CD4-positive, alpha-beta T cell treated with Interleukin-1 beta for 1 hour (primary cell): ENCODE data around the gene EXOC4.

ENCODE experiments used
- DNase-seq, 2 donors: peaks; one replicate each; pipeline ENCODE4 v3.0.0-alpha.2; 2020 to 2022

EXOC4 gene

GRCh38 chr7:133549633-133550032 is 296.8 kb downstream of the EXOC4 start:
- DNase-seq, result no peak

GRCh38 chr7:133550145-133550544 is 297.3 kb downstream of the EXOC4 start:
- no peak for DNase-seq

GRCh38 chr7:133550811-133551210 is 297.9 kb downstream of the EXOC4 start:
- DNase-seq, result no peak

GRCh38 chr7:133551466-133551865 is 298.6 kb downstream of the EXOC4 start:
- DNase-seq, result no peak

GRCh38 chr7:133552079-133552478 is 299.2 kb downstream of the EXOC4 start:
- DNase-seq, result no peak

GRCh38 chr7:133554330-133554729 is 301.5 kb downstream of the EXOC4 start:
- no peak for DNase-seq

GRCh38 chr7:133556048-133556447 is 303.2 kb downstream of the EXOC4 start:
- no peak for DNase-seq

GRCh38 chr7:133556553-133556952 is 303.7 kb downstream of the EXOC4 start:
- DNase-seq, result no peak

- no peak for DNase-seq
Measured at GRCh38 chr7:133560900-133561299, 308.0 kb downstream of the EXOC4 start.

- DNase-seq, result no peak
Measured at GRCh38 chr7:133561396-133561795, 308.5 kb downstream of the EXOC4 start.

GRCh38 chr7:133562621-133563020 is 309.7 kb downstream of the EXOC4 start:
- no peak for DNase-seq

GRCh38 chr7:133563251-133563650 is 310.4 kb downstream of the EXOC4 start:
- no peak for DNase-seq

GRCh38 chr7:133564484-133564883 is 311.6 kb downstream of the EXOC4 start:
- DNase-seq, result no peak

GRCh38 chr7:133568544-133568943 is 315.7 kb downstream of the EXOC4 start:
- no peak for DNase-seq

GRCh38 chr7:133570321-133570720 is 317.4 kb downstream of the EXOC4 start:
- DNase-seq, result no peak

- no peak for DNase-seq
Measured at GRCh38 chr7:133571076-133571475, 318.2 kb downstream of the EXOC4 start.

GRCh38 chr7:133572087-133572486 is 319.2 kb downstream of the EXOC4 start:
- no peak for DNase-seq

GRCh38 chr7:133572843-133573242 is 320.0 kb downstream of the EXOC4 start:
- no peak for DNase-seq

- DNase-seq, result no peak
Measured at GRCh38 chr7:133573554-133574265, 320.8 kb downstream of the EXOC4 start.

GRCh38 chr7:133575726-133576440 is 323.0 kb downstream of the EXOC4 start:
- DNase-seq, result no peak

- no peak for DNase-seq
Measured at GRCh38 chr7:133576612-133577168, 323.8 kb downstream of the EXOC4 start.

GRCh38 chr7:133582766-133583523 is 330.1 kb downstream of the EXOC4 start:
- no peak for DNase-seq

GRCh38 chr7:133583545-133584171 is 330.8 kb downstream of the EXOC4 start:
- DNase-seq, result no peak
